Thyroid gland (tissue), 4 donors: ENCODE measurements around the gene HOATZ. TPM values are rescaled to one million over a fixed set of nuclear protein-coding genes. Genes with fewer than 3 reads are reported as not detected.

Source experiments
- DNase-seq, 2 donors: peaks; one replicate each; pipeline ENCODE4 v3.0.0-alpha.2; 2019
- H3K27ac ChIP-seq, 3 donors: fragments of 200-600 bp; sonication (generic); 1 replicate in 2 of 3; 2 replicates in 1 of 3; pipeline ENCODE4 v1.5.1; 2016 to 2019; ENCODE audit warnings: mild to moderate bottlenecking in 1 of 3, moderate library complexity in 1 of 3
- H3K27me3 ChIP-seq: fragments of 200-600 bp; sonication (generic); one replicate; pipeline ENCODE4 v1.5.1; 2019
- H3K36me3 ChIP-seq, 2 donors: fragments of 200-600 bp; sonication (generic); one replicate each; pipeline ENCODE4 v1.5.1; 2016 to 2019
- H3K4me1 ChIP-seq, 2 donors: fragments of 200-600 bp; sonication (generic); one replicate each; pipeline ENCODE4 v1.5.1; 2017 to 2019
- H3K4me3 ChIP-seq, 3 donors: fragments of 200-600 bp; sonication (generic); replicated peaks in 1 of 3; 1 replicate in 2 of 3; 2 replicates in 1 of 3; pipeline ENCODE4 v1.5.1; 2016; ENCODE audit warnings: mild to moderate bottlenecking in 1 of 3
- H3K9me3 ChIP-seq: fragments of 200-600 bp; sonication (generic); one replicate; pipeline ENCODE4 v1.5.1; 2017
- POLR2A ChIP-seq, 2 donors: fragments of 450-650 bp; IDR thresholded peaks; one replicate each; pipeline ENCODE4 v1.6.1; 2017; ENCODE audit warnings: antibody characterized with exemption in 2 of 2, mild to moderate bottlenecking in 2 of 2, moderate library complexity in 1 of 2
- WGBS, 2 donors: methylation state at CpG; one replicate each; pipeline ENCODE4 v1.1.5; 2017; 5-methylcytosine and 5-hydroxymethylcytosine counted together
- intact Hi-C: fragments of 100-400 bp; cut with DNase I; formaldehyde crosslinking; loops from one replicate; pipeline ENCODE4 v1.15.1; 2023
- total RNA-seq, 4 donors: library from RNA; depleted of rRNA; stranded (reverse); fragments of >200 nt; gene quantifications; one replicate each; pipeline ENCODE4 v1.2.3, GENCODE V29; 2016
- TF ChIP-seq, protein P1 (sequence below), 6 experiments: fragments of 200-600 bp in 3 of 6; fragments of 450-650 bp in 3 of 6; sonication (generic) in 3 of 6; IDR thresholded peaks; one replicate each; pipeline ENCODE4 v1.5.1; 2016 to 2019; ENCODE audit warnings: antibody characterized with exemption in 6 of 6, mild to moderate bottlenecking in 2 of 6, inconsistent platforms in 1 of 6, moderate library complexity in 1 of 6

HOATZ gene
- total RNA-seq, 4 donors from 2014 or later: not detected

DNA sequence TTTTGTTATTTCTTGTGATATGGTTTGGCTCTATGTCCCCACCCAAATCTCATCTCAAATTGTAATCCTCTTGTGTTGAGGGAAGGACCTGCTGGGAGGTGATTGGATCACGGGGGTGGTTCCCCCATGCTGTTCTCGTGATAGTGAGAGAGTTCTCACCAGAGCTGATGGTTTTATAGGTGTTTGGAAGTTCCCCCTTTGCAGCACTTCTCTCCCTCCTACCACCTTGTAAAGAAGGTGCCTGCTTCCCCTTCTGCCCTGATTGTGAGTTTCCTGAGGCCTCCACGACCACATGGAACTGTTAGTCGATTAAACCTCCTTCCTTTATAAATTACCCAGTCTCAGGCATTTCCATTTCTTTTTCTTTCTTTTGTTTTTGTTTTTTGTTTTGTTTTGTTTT, 63.2 kb downstream of the HOATZ start:
- intact Hi-C loops: no loop called here
- H3K27me3 ChIP-seq: no peaks in the 10 kb centered on the region
- H3K27ac ChIP-seq: no peak overlapping the region
- TF ChIP-seq, protein P1, sequence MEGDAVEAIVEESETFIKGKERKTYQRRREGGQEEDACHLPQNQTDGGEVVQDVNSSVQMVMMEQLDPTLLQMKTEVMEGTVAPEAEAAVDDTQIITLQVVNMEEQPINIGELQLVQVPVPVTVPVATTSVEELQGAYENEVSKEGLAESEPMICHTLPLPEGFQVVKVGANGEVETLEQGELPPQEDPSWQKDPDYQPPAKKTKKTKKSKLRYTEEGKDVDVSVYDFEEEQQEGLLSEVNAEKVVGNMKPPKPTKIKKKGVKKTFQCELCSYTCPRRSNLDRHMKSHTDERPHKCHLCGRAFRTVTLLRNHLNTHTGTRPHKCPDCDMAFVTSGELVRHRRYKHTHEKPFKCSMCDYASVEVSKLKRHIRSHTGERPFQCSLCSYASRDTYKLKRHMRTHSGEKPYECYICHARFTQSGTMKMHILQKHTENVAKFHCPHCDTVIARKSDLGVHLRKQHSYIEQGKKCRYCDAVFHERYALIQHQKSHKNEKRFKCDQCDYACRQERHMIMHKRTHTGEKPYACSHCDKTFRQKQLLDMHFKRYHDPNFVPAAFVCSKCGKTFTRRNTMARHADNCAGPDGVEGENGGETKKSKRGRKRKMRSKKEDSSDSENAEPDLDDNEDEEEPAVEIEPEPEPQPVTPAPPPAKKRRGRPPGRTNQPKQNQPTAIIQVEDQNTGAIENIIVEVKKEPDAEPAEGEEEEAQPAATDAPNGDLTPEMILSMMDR (IDR thresholded peaks at IDR 0.05): no peak
- TF ChIP-seq POLR2A (IDR thresholded peaks at IDR 0.05): no peak
- no peaks in the 10 kb centered on the region for H3K36me3 ChIP-seq
- DNase-seq: no peak
- H3K4me3 ChIP-seq: no peak overlapping the region
- WGBS, 2 donors: 82 to 88% methylated on average over 4 of the region's 4 CpGs
- no peaks in the 10 kb centered on the region for H3K9me3 ChIP-seq
- H3K4me1 ChIP-seq: peaks cover 0 to 6% of the 10 kb centered on the region in 2 donors

DNA sequence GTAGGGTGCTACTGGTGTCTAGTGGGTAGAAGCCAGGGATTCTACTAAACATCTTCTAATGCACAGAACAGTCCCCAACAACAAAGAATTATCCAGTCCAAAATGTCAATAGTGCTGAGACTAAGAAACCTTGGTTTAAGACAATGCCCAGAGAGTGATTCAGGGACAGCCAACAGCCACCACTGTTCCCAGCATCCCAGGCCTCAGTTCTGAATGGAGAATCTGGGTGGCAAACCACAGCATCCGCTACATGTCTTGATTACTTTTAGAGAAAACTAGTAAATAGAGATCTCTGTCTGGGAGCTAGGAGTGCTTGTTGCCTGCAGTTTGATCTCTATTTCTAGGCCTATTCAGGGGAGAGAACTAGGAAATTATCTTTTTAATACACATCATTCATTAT, 66.8 kb downstream of the HOATZ start:
- intact Hi-C loops: no loop called here

DNA sequence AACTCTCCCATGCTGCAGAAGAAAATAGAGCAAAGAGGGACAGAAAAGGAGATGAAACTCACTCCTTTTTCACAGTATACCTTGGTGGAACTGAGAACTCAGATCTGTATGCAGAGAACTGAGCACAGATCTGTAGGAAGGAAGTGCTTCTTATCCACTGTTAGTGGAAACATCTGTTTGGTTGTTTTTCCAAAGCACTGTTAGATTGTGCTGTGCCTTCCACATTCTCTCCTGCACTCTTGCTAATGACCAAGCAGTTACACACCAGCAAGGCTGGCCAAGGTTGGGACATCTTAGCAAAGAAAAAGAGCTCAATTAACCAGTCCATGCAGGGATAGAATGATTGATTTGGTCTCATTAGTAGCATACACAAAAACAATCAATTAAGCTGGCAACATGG, 67.6 kb downstream of the HOATZ start:
- H3K36me3 ChIP-seq: no peaks in the 10 kb centered on the region
- intact Hi-C loops: no loop called here
- H3K9me3 ChIP-seq: no peaks in the 10 kb centered on the region
- H3K27me3 ChIP-seq: no peaks in the 10 kb centered on the region
- no peak overlapping the region for H3K27ac ChIP-seq
- DNase-seq: no peak
- no peaks in the 10 kb centered on the region for H3K4me1 ChIP-seq
- TF ChIP-seq, protein P1 (IDR thresholded peaks at IDR 0.05): no peak
- TF ChIP-seq POLR2A (IDR thresholded peaks at IDR 0.05): no peak
- H3K4me3 ChIP-seq: no peak overlapping the region

More for the DNA sequence above, 66.8 kb downstream of the HOATZ start:
- WGBS, 2 donors: 93 to 100% methylated on average over 1 of the region's 1 CpG
- TF ChIP-seq, protein P1 (IDR thresholded peaks at IDR 0.05): no peak
- TF ChIP-seq POLR2A (IDR thresholded peaks at IDR 0.05): no peak
- Histone ChIP-seq H3K27ac (no peak overlapping the region), H3K36me3 (no peaks in the 10 kb centered on the region), H3K4me3 (no peak overlapping the region), H3K9me3 (no peaks in the 10 kb centered on the region), H3K27me3 (no peaks in the 10 kb centered on the region), H3K4me1 (no peaks in the 10 kb centered on the region)
- no peak for DNase-seq

DNA sequence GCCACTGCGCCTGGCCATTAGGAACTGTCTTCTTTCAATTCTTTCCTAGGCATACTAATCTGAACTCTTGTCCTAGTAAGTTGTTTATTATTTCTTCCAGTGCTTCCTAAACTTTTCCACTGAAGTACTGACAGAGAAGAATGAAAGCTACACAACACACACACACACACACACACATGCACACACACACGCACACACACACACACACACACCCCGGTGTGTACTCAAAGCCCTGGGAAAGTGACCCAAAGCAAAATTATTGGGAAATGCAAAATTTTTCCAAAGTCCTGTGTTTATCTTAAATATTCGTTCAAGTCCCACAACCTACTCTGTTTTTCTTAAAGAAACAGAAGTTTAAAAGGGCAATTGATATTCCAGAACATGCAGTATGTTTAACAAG, 68.3 kb downstream of the HOATZ start:
- TF ChIP-seq, protein P1 (IDR thresholded peaks at IDR 0.05): no peak
- TF ChIP-seq POLR2A (IDR thresholded peaks at IDR 0.05): no peak
- WGBS, 2 donors: 61 to 74% methylated on average over 4 of the region's 4 CpGs
- H3K4me1 ChIP-seq: no peaks in the 10 kb centered on the region
- H3K4me3 ChIP-seq: no peak overlapping the region
- intact Hi-C loops: no loop called here
- no peaks in the 10 kb centered on the region for H3K27me3 ChIP-seq
- no peak for DNase-seq
- H3K9me3 ChIP-seq: no peaks in the 10 kb centered on the region
- H3K36me3 ChIP-seq: no peaks in the 10 kb centered on the region
- H3K27ac ChIP-seq: no peak overlapping the region

DNA sequence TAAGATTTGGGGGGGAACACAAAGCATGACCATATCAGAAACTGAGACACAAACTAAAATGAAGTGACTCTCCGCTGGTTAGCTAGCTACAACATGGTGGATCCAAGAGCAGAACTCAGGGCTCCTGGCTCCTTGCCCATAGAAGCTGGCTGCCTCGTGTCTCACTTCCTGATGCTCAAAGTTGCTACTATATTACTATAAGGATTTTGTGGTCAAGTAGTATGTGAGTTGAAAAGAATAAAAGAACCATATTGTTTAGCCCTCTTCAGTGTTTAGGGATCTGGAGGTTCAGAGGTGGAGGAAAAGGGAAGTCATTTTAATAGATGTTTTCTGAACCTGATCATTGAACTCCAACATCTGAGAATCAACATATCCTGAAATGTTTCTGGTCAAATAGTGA, 70.8 kb downstream of the HOATZ start:
- Histone ChIP-seq H3K4me3 (no peak overlapping the region), H3K36me3 (no peaks in the 10 kb centered on the region), H3K27me3 (no peaks in the 10 kb centered on the region), H3K4me1 (no peaks in the 10 kb centered on the region), H3K9me3 (no peaks in the 10 kb centered on the region), H3K27ac (no peak overlapping the region)
- intact Hi-C loops: no loop called here
- DNase-seq: no peak
- TF ChIP-seq, protein P1 (IDR thresholded peaks at IDR 0.05): no peak
- WGBS, 2 donors: 48 to 54% methylated on average over 2 of the region's 2 CpGs
